Kidney (tissue), 14 donors: ENCODE data around the gene SLC25A48. TPM values are rescaled to one million over a fixed set of nuclear protein-coding genes. Genes with fewer than 3 reads are reported as not detected.

Source experiments
- DNase-seq, 5 donors: peaks; one replicate each; pipeline ENCODE4 v3.0.0-alpha.2; 2013 to 2020
- FAIRE-seq: peaks from 2 replicates; lab custom pipeline; 2012; peaks lifted over from hg19 to GRCh38; lab: Jason Lieb, UNC
- H3K27ac ChIP-seq, 2 donors: one replicate each; pipeline ENCODE4 v1.7.0; 2013; ENCODE audit warnings: low read depth in 2 of 2, low read length in 2 of 2, inconsistent platforms in 1 of 2
- H3K27me3 ChIP-seq: one replicate; pipeline ENCODE4 v1.7.1; 2013; ENCODE audit warnings: low read length, inconsistent platforms; ENCODE audit not compliant: control insufficient read depth, insufficient read depth
- H3K36me3 ChIP-seq, 3 donors: one replicate each; pipeline versions ENCODE4 v1.7.0 to v1.7.1; 2013; ENCODE audit warnings: low read length in 3 of 3, control low read depth in 1 of 3, inconsistent platforms in 1 of 3; ENCODE audit not compliant: insufficient read depth in 3 of 3, control insufficient read depth in 2 of 3
- H3K4me1 ChIP-seq, 3 donors: one replicate each; pipeline versions ENCODE4 v1.7.0 to v1.7.1; 2013; ENCODE audit warnings: low read length in 3 of 3, inconsistent platforms in 1 of 3, low read depth in 1 of 3; ENCODE audit not compliant: control insufficient read depth in 2 of 3, insufficient read depth in 2 of 3
- H3K4me3 ChIP-seq, 3 donors: one replicate each; pipeline versions ENCODE4 v1.7.0 to v1.8.1; 2013; ENCODE audit warnings: low read length in 3 of 3, control low read depth in 1 of 3, inconsistent platforms in 1 of 3
- H3K9ac ChIP-seq, 3 donors: one replicate each; pipeline versions ENCODE4 v1.7.0 to v1.7.1; 2013; ENCODE audit warnings: low read length in 3 of 3, control low read depth in 1 of 3, inconsistent platforms in 1 of 3
- H3K9me3 ChIP-seq, 3 donors: one replicate each; pipeline versions ENCODE4 v1.7.0 to v1.7.1; 2013; ENCODE audit warnings: low read length in 3 of 3, control low read depth in 1 of 3, inconsistent platforms in 1 of 3; ENCODE audit not compliant: control insufficient read depth in 2 of 3, insufficient read depth in 1 of 3
- intact Hi-C: fragments of 100-400 bp; cut with DNase I; formaldehyde crosslinking; loops from one replicate; pipeline ENCODE4 v1.11.1; 2022
- polyA plus RNA-seq: library from polyadenylated mRNA; stranded (reverse); fragments of 350-450 nt; fragmentation: Illumina TruSeq; extraction: RNeasy Lipid Tissue Mini Kit (QIAGEN cat#74804); gene quantifications from one replicate; pipeline ENCODE4 v1.2.3, GENCODE V29; 2014; ENCODE audit warnings: low read depth, low replicate concordance; ENCODE audit not compliant: insufficient read depth
- total RNA-seq: library from RNA; stranded (reverse); fragmentation: NEBNext Ultra II Directional; extraction: Animal tissue kit (Norgen Biotek cat#: 25700); gene quantifications from one replicate; pipeline ENCODE4 v1.2.1, GENCODE V29; 2021
- TF ChIP-seq, protein P1 (sequence below): IDR thresholded peaks from 3 replicates; pipeline ENCODE4 v1.5.1; 2012; ENCODE audit warnings: mild to moderate bottlenecking, moderate library complexity, borderline replicate concordance; ENCODE audit not compliant: insufficient read depth; ENCODE audit errors: extremely low read depth
- donor health status: control.
- donor health status: control.
- donor health status: control.
- donor health status: control.
- donor health status: control.
- donor health status: DM: yes; HTN: yes; CAD: no.
- donor health status: Normal renal cell carcinoma (clear cell type).

The SLC25A48 gene
- total and polyA plus RNA-seq, 2 donors from 2014 or later = 1.7 to 10.4 TPM

DNA sequence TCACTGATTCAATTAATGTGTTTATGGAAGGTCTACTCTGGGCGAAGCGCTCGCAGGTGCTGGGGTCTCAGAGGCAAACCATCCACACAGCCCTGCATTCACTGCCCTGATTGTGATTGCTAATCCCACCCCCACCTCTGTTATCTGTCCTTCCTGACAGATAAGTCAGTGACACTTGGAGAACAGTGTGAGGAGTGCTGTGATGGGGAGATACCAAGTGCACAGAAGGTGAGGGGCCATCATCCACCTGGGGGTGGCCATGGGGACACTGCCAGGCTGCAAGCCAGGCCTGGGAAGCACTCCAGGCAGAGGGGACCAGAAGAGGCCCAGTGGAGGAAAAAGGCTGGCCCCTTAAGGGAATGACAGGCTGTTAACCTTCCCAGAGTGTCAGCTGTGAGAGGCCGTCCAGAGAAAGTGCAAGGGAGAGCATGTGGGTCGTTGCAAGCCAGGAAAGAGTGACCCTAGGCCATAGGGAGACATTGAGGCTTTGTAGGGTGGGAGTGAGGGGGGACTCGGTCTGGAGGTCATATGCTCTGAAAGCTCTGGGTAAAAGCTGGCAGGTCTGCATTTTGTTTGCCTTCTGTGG lies 43.2 kb downstream of the SLC25A48 start:
- Histone ChIP-seq H3K36me3 (no peaks in the 10 kb centered on the region), H3K4me3 (no peak overlapping the region), H3K27ac (peak overlapping the region; percentile 62 to 87), H3K4me1 (peaks cover 0 to 36% (median 22%) of the 10 kb centered on the region in 3 donors), H3K9ac (no peak overlapping the region), H3K9me3 (no peaks in the 10 kb centered on the region), H3K27me3 (no peaks in the 10 kb centered on the region)
- intact Hi-C loops = no loop called here
- FAIRE-seq (no peak), DNase-seq (peak in 1 of 5 donors; percentile 65)
- TF ChIP-seq, protein P1, sequence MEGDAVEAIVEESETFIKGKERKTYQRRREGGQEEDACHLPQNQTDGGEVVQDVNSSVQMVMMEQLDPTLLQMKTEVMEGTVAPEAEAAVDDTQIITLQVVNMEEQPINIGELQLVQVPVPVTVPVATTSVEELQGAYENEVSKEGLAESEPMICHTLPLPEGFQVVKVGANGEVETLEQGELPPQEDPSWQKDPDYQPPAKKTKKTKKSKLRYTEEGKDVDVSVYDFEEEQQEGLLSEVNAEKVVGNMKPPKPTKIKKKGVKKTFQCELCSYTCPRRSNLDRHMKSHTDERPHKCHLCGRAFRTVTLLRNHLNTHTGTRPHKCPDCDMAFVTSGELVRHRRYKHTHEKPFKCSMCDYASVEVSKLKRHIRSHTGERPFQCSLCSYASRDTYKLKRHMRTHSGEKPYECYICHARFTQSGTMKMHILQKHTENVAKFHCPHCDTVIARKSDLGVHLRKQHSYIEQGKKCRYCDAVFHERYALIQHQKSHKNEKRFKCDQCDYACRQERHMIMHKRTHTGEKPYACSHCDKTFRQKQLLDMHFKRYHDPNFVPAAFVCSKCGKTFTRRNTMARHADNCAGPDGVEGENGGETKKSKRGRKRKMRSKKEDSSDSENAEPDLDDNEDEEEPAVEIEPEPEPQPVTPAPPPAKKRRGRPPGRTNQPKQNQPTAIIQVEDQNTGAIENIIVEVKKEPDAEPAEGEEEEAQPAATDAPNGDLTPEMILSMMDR = no peak

DNA sequence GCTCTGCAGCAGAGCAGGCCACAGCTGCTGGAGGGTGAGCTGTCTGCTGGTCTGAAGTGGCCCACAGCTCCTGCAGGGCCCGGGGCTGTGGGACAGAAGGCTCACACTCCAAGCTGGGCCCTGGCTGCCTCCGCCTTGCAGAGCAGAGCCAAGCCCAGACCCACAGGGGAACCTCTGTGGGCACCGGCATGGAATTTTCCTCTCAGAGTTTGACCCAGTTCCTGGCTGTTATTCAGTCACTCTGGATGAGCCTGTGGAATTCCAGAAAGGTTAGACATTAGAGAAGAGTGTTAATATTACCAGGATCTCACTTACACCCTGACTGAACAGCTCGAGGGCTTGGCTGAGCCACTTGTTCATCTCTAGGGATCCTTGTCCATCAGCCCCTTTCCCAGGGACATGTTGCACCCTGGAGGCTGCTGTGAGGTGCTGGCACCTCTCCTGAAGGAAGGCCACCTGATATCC lies 43.7 kb downstream of the SLC25A48 start:
- Histone ChIP-seq H3K9me3 (no peaks in the 10 kb centered on the region), H3K9ac (no peak overlapping the region), H3K4me1 (peaks cover 0 to 36% (median 22%) of the 10 kb centered on the region in 3 donors), H3K27ac (peak overlapping the region; percentile 62 to 87), H3K4me3 (no peak overlapping the region), H3K27me3 (no peaks in the 10 kb centered on the region), H3K36me3 (no peaks in the 10 kb centered on the region)
- FAIRE-seq = peak; percentile 19
- intact Hi-C loops = no loop called here
- TF ChIP-seq, protein P1 = no peak
- DNase-seq = peak in 3 of 5 donors; percentile 22 to 51 (median 46)

DNA sequence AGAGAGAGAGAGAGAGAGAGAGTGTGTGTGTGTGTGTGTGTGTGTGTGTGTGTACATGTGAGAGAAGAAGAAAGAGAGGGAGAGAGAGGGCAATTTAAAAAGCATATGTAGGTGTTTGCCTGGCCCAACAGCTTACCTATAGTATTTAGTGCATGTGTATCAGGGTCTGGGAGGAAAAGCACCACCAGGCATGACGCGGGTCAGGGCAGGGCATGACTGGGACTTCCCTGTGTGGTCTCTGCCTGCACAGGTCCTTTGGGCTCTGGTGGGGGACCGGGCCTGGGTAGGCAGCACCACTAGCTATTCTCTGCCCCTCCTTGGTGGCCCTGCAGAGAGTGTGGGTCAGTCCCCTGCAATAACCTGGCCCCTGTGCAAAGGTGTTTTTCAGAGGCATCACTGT lies 45.1 kb downstream of the SLC25A48 start:
- Histone ChIP-seq H3K4me3 (no peak overlapping the region), H3K9ac (no peak overlapping the region), H3K27me3 (no peaks in the 10 kb centered on the region), H3K9me3 (no peaks in the 10 kb centered on the region), H3K27ac (peak overlapping the region in 1 of 2 donors; percentile 35), H3K4me1 (peaks cover 0 to 31% (median 17%) of the 10 kb centered on the region in 3 donors), H3K36me3 (no peaks in the 10 kb centered on the region)
- FAIRE-seq = no peak
- TF ChIP-seq, protein P1 = no peak
- no peak for DNase-seq
- intact Hi-C loops = no loop called here

DNA sequence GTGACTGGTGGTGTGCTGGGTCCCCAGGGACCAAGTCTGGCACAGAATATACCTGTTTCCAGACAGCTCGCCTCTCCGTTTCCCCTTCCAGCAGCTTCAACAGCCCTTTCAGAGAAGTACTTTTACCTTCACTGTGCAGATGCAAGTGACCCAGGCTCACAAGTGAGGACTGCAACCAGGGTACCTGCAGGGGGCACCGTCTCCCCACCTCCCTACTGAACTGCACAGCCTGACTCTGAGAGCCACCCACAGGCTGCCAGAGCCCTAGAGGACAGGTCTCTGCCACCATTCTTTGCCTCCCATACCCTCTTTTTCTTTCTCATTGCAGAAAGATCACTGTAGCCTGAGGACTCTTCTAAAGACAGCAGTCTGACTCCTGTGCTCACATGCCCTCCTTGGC lies 45.8 kb downstream of the SLC25A48 start:
- DNase-seq (no peak), FAIRE-seq (no peak)
- intact Hi-C loops = no loop called here
- TF ChIP-seq, protein P1 = no peak
- H3K36me3 ChIP-seq = no peaks in the 10 kb centered on the region
- no peak overlapping the region for H3K27ac ChIP-seq
- no peak overlapping the region for H3K4me3 ChIP-seq
- H3K9me3 ChIP-seq = no peaks in the 10 kb centered on the region
- peaks cover 0 to 27% (median 17%) of the 10 kb centered on the region in 3 donors for H3K4me1 ChIP-seq
- H3K9ac ChIP-seq = no peak overlapping the region
- H3K27me3 ChIP-seq = no peaks in the 10 kb centered on the region
